ENCODE data around the gene ATP2C1.
A peak's percentile ranks its signal among the peaks of the same experiment; 100 is the strongest.
"Not testable (repeated sequence)": the region's sequence is repeated elsewhere in the genome, so short reads cannot be mapped to it uniquely, and the experiment has no call there.

Gene ATP2C1, protein sequence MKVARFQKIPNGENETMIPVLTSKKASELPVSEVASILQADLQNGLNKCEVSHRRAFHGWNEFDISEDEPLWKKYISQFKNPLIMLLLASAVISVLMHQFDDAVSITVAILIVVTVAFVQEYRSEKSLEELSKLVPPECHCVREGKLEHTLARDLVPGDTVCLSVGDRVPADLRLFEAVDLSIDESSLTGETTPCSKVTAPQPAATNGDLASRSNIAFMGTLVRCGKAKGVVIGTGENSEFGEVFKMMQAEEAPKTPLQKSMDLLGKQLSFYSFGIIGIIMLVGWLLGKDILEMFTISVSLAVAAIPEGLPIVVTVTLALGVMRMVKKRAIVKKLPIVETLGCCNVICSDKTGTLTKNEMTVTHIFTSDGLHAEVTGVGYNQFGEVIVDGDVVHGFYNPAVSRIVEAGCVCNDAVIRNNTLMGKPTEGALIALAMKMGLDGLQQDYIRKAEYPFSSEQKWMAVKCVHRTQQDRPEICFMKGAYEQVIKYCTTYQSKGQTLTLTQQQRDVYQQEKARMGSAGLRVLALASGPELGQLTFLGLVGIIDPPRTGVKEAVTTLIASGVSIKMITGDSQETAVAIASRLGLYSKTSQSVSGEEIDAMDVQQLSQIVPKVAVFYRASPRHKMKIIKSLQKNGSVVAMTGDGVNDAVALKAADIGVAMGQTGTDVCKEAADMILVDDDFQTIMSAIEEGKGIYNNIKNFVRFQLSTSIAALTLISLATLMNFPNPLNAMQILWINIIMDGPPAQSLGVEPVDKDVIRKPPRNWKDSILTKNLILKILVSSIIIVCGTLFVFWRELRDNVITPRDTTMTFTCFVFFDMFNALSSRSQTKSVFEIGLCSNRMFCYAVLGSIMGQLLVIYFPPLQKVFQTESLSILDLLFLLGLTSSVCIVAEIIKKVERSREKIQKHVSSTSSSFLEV

GRCh38 chr3:130893376-130894129, at the start of gene ATP2C1:
ATP2C1 (plus strand) TSS chr3:130894084; CDS start chr3:130894770, 686 bp downstream.
- DNase-seq = peak; percentile 93

DNA sequence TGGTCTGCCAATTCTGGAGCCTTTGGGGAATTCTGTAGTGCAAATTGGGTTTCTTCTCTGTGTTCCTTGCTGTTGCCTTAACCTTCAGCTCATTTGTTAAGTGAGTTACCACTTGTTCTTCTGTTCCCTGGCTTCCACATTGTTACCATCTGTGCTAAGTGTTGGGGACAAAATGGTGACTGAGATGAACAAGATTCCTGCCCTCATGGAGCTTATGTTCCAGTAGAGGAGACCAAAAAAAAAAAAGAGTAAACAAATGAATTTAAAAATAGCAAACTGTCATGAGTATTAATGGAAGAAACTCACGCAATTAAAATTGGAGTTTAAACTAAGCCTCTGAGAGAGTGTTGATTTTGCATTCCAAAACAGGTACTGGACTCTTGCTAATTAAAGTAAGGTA, 49.4 kb upstream of the ATP2C1 start:
- no peak for DNase-seq

DNA sequence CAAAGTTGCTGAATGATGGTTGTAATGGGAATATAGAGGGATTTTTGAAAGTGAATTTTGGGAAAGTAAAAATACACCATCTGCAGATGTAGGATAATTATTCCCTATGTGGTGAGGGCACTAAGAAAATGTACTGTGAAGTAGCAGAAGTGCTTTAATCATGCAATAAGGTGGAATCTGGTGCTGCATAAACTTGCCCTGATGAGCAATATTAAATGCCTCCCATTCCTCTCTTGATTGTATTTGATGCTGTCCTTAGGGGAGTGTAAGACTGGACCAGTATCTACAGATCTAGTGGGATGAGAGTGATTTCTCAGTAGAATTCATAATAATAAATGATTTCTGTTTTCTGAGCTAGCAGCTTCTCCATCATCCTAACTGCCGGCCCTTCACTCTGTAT, 47.7 kb upstream of the ATP2C1 start:
- no peak for DNase-seq

- DNase-seq = no peak
Observed at GRCh38 chr3:130849091-130849552, 44.8 kb upstream of the ATP2C1 start.

DNA sequence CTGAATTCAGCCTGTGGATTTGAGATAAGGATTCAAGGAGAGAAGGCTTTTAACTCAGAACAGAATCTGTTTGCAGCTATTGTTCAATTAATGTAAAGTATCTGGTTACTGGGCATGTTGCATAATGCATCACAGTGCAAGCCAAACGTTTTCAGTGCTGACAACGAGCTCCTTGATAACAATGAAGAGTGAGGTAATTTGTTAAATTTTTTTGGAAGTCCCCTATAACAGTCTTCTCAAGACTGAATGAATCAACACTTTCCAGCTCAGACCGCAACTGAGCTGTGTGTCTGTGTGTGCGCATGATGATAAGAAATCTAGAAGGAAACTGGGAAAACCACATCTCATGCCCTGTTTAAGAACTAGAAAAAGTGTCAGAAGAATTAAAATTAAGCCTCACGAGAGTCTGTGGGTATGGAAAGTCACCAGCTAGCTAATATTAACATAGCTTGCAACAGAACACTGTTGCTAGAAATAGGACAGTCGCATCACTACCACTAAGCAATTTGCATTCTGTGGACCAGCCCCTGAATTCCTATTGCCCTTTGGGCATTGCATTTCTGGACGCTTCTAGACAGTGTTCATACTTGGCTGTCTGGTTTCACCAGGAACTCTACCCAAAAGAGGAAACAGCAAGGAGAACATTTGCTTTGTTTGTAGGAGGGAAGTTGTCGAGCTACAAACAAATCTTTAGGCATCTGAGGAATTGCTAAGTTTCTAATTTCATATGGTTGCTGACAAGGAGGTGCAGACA, 43.7 kb upstream of the ATP2C1 start:
- peak; percentile 43 for DNase-seq

DNA sequence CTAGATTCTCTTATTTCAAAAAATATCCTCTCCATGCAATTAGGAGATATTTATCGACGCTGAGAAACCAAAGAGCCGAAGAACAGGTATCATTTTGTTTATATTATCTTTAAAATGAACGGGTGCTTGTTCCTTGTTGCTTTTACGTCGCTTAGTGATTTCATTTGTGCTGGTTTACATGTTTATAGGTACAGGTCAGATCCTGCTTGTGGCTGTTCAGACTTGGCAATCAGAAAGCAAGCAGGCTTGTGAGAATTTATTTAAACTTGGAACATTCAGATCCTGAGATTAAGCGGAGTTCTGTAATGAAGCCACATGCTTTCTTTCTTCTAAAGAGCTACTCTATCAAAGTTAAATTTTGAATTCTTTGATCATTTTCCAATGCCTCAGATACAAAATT, 43.0 kb upstream of the ATP2C1 start:
- no peak for DNase-seq

- no peak for DNase-seq
Observed at GRCh38 chr3:130851277-130851676, 42.6 kb upstream of the ATP2C1 start.

GRCh38 chr3:130853581-130853980, 40.3 kb upstream of the ATP2C1 start:
- no peak for DNase-seq

DNA sequence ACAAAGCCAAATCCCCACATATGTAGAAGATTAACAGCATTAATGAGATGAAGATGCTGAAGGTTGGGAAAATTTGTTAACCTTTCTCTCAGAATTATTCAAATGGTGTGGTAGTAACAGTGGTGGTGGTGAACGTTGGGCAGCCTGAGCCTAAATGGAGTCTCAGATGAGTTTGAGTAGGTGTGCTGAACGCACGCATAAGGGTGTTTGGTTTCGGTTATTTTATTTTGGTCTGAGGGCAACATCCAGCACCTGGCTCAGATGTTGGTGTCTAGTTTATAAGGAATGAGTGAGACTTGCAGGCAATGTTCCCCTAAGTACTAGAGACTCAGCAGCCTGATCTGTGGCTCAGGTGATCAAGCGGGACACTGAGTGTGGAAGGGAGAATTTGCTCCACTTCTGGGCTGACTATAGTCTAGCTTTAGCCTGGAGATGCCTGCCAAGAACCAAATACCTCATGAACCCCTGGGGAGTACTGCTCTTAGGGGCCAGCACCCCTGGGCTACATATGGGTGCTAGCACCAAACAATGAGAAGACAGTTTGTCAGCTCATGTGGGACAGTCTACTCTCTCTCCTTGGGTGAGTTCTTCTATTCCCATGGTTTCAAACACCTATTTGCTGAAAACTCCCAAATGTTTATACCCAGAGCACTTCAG, 39.5 kb upstream of the ATP2C1 start:
- no peak for DNase-seq

GRCh38 chr3:130857336-130858026, 36.4 kb upstream of the ATP2C1 start:
- DNase-seq = no peak

GRCh38 chr3:130862130-130862529, 31.8 kb upstream of the ATP2C1 start:
- DNase-seq = not testable (repeated sequence)

DNA sequence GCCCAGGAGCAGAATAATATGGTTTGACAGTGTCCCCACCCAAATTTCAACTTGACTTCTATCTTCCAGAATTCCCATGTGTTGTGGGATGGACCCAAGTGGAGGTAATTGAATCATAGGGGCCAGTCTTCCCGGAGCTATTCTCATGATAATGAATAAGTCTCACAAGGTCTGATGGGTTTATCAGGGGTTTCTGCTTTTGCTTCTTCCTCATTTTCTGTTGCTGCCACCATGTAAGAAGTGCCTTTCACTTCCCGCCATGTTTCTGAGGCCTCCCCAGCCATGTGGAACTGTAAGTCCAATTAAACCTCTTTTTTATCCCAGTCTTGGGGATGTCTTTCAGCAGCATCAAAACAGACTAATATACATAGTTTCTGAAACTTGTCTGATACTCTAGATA, 28.4 kb upstream of the ATP2C1 start:
- no peak for DNase-seq

- DNase-seq = no peak
Observed at GRCh38 chr3:130866327-130866726, 27.6 kb upstream of the ATP2C1 start.

DNA sequence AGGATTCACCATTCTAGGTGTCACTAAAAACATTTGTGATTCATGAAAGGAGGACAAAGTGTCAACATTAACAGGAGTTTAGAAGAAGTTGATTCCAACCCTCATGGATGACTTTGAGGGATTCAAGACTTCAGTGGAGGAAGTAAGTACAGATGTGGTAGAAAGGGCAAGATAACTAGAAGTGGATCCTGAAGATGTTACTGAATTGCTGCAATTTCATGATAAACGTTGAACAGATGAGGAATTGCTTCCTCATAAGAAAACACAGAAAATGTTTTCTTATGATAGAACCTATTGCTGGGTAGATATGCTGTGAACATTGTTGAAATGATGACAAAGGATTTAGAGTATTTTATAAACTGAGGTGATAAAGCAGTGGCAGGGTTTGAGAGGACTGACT, 23.5 kb upstream of the ATP2C1 start:
- DNase-seq = no peak

- DNase-seq = no peak
Observed at GRCh38 chr3:130876594-130876993, 17.3 kb upstream of the ATP2C1 start.

DNA sequence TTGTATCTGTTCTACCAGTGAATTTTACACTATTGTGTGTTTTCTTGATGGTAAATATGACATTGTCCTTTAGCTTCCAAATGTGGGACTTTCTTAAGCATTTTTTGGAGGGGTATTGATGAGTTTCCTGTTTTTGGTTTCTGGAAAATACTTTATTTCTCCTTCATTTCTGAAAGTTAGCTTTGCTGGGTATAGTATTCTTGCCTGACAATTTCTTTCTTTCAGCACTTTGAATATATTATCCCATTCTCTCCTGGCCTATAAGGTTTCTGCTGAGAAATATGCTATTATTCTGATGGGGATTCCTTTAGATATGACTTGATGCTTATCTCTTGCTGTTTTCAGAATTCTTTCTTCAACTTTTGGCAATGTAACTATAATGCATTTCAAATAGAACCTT, 15.4 kb upstream of the ATP2C1 start:
- DNase-seq = no peak

GRCh38 chr3:130889416-130889946, 4.4 kb upstream of the ATP2C1 start:
- DNase-seq = no peak

DNA sequence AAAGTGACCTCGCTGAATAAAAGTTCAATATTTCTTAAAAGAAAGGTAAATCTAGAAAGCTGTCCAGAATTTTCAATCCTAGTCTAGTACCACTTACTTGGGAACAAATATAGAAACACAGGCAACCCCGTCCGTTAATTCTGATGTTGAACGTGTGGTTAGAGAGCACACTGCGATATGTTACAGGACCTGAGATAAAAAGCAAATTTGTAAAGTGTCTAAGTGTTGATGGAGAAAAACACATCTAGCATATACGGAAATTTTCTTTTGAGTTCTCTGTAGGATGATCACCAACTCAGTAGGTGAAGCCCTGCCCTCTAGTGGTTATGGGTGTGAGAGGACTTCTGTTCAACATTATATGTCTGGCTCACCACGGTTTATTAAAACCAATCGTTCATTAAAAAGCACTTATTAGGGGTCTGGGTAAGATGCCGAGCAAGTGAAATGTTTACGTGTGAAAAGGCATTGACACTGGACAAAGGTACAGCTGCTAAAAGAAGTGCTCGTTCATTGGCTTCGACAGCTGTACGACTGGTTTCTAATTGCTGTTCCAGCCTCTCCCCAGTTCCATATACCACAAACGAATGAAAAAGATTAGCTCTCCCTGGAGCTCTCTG, 1.0 kb upstream of the ATP2C1 start:
- DNase-seq = peak; percentile 82

- peak; percentile 63 for DNase-seq
Observed at GRCh38 chr3:130894130-130894985, 474 bp downstream of the ATP2C1 start.

DNA sequence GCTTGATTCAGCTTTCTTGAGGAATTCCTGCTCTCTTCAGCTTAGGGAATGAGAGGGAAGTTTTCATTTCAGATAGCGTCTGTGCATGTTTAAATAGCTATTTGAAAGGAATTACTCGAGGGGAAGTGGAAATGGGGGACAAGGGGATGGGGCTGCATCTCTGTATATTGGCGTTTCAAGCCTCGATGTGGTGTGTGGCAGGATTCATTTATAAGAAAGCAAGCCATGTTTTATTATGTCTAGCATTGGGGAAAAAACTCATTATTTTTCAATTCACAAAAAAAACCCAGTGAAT, 1.0 kb downstream of the ATP2C1 start:
- DNase-seq = no peak

All from CD4-positive, alpha-beta T cell treated with Interleukin-17A for 1 hour (primary cell).